ENCODE measurements around the gene ACTA2. TPM values are rescaled to one million over a fixed set of nuclear protein-coding genes. Genes with fewer than 3 reads are reported as not detected.

Gene ACTA2
- polyA plus RNA-seq, 1 of the 3 experiments (the other 2 are of a cell fraction) = 130 TPM

- TF ChIP-seq ZBTB33 (IDR thresholded peaks at IDR 0.05; ENCODE audit: borderline replicate concordance, low read depth) (no peak), ELF1 (IDR thresholded peaks at IDR 0.05) (no peak)
Observed at GRCh38 chr10:88966797-88967196, 14.2 kb upstream of the ACTA2 start (continued).

GRCh38 chr10:88964869-88965415, 12.4 kb upstream of the ACTA2 start:
- Histone ChIP-seq H3K4me1 (ENCODE audit: control insufficient read depth in 1 of 2, insufficient read depth in 2 of 2, low read depth in 1 of 2, low read length in 1 of 2) (peaks cover 0 to 6% of the 10 kb centered on the region in 2 experiments; a peak in 1 of 4 replicates), H3K79me2 (ENCODE audit: insufficient read depth) (no peaks in the 10 kb centered on the region), H4K20me1 (ENCODE audit: insufficient read depth) (no peaks in the 10 kb centered on the region), H3K9ac (no peak overlapping the region), H2AFZ (ENCODE audit: low read depth) (no peak overlapping the region), H3F3A (replicated peaks; ENCODE audit: insufficient read depth) (no peaks in the 10 kb centered on the region), H3K27ac (ENCODE audit: low read depth in 2 of 2, low read length in 1 of 2) (no peak overlapping the region), H3K27me3 (ENCODE audit: insufficient read depth) (no peaks in the 10 kb centered on the region), H3K9me2 (no peaks in the 10 kb centered on the region), H3K9me3 (no peaks in the 10 kb centered on the region), H3K4me3 (ENCODE audit: low read depth in 2 of 2, low read length in 1 of 2) (no peak overlapping the region), H3K36me3 (replicated peaks in 1 of 2; ENCODE audit: control insufficient read depth in 1 of 2, insufficient read depth in 2 of 2, low read length in 1 of 2) (no peaks in the 10 kb centered on the region), H3K4me2 (no peak overlapping the region)
- DNase-seq = no peak
- CTCF ChIA-PET = interaction anchor here (0.9 to 1.4 kb wide), 4 partner anchors 10 to 30 kb away, joined by 4 to 5 read pairs (median 4); no protein-coding TSS in a partner anchor
- POLR2A ChIA-PET = no interaction called here
- TF ChIP-seq EP300 (IDR thresholded peaks at IDR 0.05; ENCODE audit: borderline replicate concordance in 1 of 2, low read depth in 1 of 2, low read length in 1 of 2) (no peak), EZH2phosphoT487 (IDR thresholded peaks at IDR 0.05; ENCODE audit: borderline replicate concordance, low read depth) (no peak), TAF1 (IDR thresholded peaks at IDR 0.05; ENCODE audit: borderline replicate concordance, low read depth, low read length) (no peak), RXRA (IDR thresholded peaks at IDR 0.05; ENCODE audit: borderline replicate concordance, low read depth) (no peak)
- WGBS (ENCODE audit: low lambda C conversion rate) = 64% methylated on average over 3 of the region's 3 CpGs

GRCh38 chr10:88964360-88964759, 11.8 kb upstream of the ACTA2 start:
- Histone ChIP-seq H3K79me2 (ENCODE audit: insufficient read depth) (no peaks in the 10 kb centered on the region), H3K4me3 (ENCODE audit: low read depth in 2 of 2, low read length in 1 of 2) (no peak overlapping the region), H3K27me3 (ENCODE audit: insufficient read depth) (no peaks in the 10 kb centered on the region), H3F3A (replicated peaks; ENCODE audit: insufficient read depth) (no peaks in the 10 kb centered on the region), H3K27ac (ENCODE audit: low read depth in 2 of 2, low read length in 1 of 2) (no peak overlapping the region), H3K9me2 (no peaks in the 10 kb centered on the region), H2AFZ (ENCODE audit: low read depth) (no peak overlapping the region), H3K9me3 (no peaks in the 10 kb centered on the region), H3K36me3 (replicated peaks in 1 of 2; ENCODE audit: control insufficient read depth in 1 of 2, insufficient read depth in 2 of 2, low read length in 1 of 2) (no peaks in the 10 kb centered on the region), H3K9ac (no peak overlapping the region), H4K20me1 (ENCODE audit: insufficient read depth) (no peaks in the 10 kb centered on the region), H3K4me2 (no peak overlapping the region), H3K4me1 (ENCODE audit: control insufficient read depth in 1 of 2, insufficient read depth in 2 of 2, low read depth in 1 of 2, low read length in 1 of 2) (peaks cover 0 to 6% of the 10 kb centered on the region in 2 experiments; a peak in 1 of 4 replicates)
- no peak for DNase-seq
- no peak for TF ChIP-seq ELF1 (IDR thresholded peaks at IDR 0.05)
- POLR2A ChIA-PET = no interaction called here
- WGBS (ENCODE audit: low lambda C conversion rate) = 89% methylated on average over 1 of the region's 1 CpG
- CTCF ChIA-PET = interaction anchor here (0.8 to 1.4 kb wide), 5 partner anchors 9 to 128 kb away, joined by 3 to 5 read pairs (median 4); no protein-coding TSS in a partner anchor

- CTCF ChIA-PET = interaction anchor here (0.8 to 2.0 kb wide), 5 partner anchors 21 to 128 kb away, joined by 3 to 4 read pairs (median 4); no protein-coding TSS in a partner anchor
- no peak overlapping the region for H3K4me2 ChIP-seq
- 96% methylated on average over 2 of the region's 2 CpGs for WGBS (ENCODE audit: low lambda C conversion rate)
- H3F3A ChIP-seq (replicated peaks; ENCODE audit: insufficient read depth) = no peaks in the 10 kb centered on the region
- TF ChIP-seq FOXJ3 (CRISPR knock-in tag; IDR thresholded peaks at IDR 0.05) (no peak), FOSL2 (IDR thresholded peaks at IDR 0.05; ENCODE audit: borderline replicate concordance, low read depth) (no peak), GATA2 (CRISPR knock-in tag; IDR thresholded peaks at IDR 0.05) (no peak), YY1 (IDR thresholded peaks at IDR 0.05; ENCODE audit: low read depth) (no peak), CHD2 (IDR thresholded peaks at IDR 0.05; ENCODE audit: low read length, partially characterized antibody) (no peak), RFX5 (IDR thresholded peaks at IDR 0.05; ENCODE audit: low read length) (no peak)
- H3K27ac ChIP-seq (ENCODE audit: low read depth in 2 of 2, low read length in 1 of 2) = no peak overlapping the region
- H3K4me3 ChIP-seq (ENCODE audit: low read depth in 2 of 2, low read length in 1 of 2) = no peak overlapping the region
- H4K20me1 ChIP-seq (ENCODE audit: insufficient read depth) = no peaks in the 10 kb centered on the region
- no peak overlapping the region for H3K9ac ChIP-seq
- H3K9me2 ChIP-seq = no peaks in the 10 kb centered on the region
- no peak for DNase-seq
- H3K79me2 ChIP-seq (ENCODE audit: insufficient read depth) = no peaks in the 10 kb centered on the region
- no peak overlapping the region for H2AFZ ChIP-seq (ENCODE audit: low read depth)
- POLR2A ChIA-PET = no interaction called here
- no peaks in the 10 kb centered on the region for H3K9me3 ChIP-seq
- peaks cover 0 to 6% of the 10 kb centered on the region in 2 experiments; a peak in 1 of 4 replicates for H3K4me1 ChIP-seq (ENCODE audit: control insufficient read depth in 1 of 2, insufficient read depth in 2 of 2, low read depth in 1 of 2, low read length in 1 of 2)
- no peaks in the 10 kb centered on the region for H3K36me3 ChIP-seq (replicated peaks in 1 of 2; ENCODE audit: control insufficient read depth in 1 of 2, insufficient read depth in 2 of 2, low read length in 1 of 2)
- no peaks in the 10 kb centered on the region for H3K27me3 ChIP-seq (ENCODE audit: insufficient read depth)
Observed at GRCh38 chr10:88963318-88963717, 10.7 kb upstream of the ACTA2 start.

Data from SK-N-SH (cell line).